Measurements from ENCODE around the gene CEBPZ.

DNA sequence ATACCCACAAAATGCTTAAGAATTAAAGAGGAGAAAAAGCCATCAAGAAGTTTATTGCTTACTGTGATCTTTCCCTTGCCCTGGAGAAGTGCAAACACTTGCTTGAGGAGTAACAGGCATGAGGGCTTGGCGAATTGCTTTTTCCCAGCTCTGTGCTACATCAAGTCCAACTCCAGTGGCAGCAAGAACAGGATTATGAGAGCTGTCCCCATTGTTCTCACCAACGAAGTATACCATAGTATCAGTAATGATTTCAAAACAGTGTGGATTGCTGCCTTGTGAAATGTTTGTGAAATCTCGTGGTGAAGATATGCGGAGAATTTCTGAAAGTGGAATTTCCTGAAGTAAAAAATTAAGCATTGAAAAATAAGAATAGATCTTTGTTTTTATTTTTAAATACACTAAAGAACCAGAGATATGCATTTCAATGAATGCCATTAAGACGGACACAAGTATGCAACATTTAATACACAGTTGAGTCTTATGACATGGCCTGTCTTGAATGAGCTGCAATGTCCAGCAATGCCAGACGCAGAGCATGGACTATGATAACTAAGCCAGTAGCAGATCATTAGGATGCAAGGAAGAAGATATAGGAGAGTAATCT lies 43.1 kb upstream of the CEBPZ start:
- no peak for TF ChIP-seq CTCF (IDR thresholded peaks at IDR 0.05; ENCODE audit: extremely low read depth in 1 of 2, insufficient read depth in 1 of 2, low read depth in 1 of 2, low read length in 2 of 2)
- TF ChIP-seq MYC (IDR thresholded peaks at IDR 0.05; ENCODE audit: low read depth, low read length) = no peak
- TF ChIP-seq POLR2A (IDR thresholded peaks at IDR 0.05; ENCODE audit: low read depth, low read length) = no peak
- no peak for TF ChIP-seq GATA2 (IDR thresholded peaks at IDR 0.05; ENCODE audit: insufficient read depth, insufficient read length, low read depth, low read length)
- no peak for TF ChIP-seq POLR2AphosphoS5 (IDR thresholded peaks at IDR 0.05; ENCODE audit: insufficient read depth, low read depth, low read length)
- TF ChIP-seq MAX (IDR thresholded peaks at IDR 0.05; ENCODE audit: insufficient read depth, insufficient read length) = no peak
- TF ChIP-seq EZH2 (IDR thresholded peaks at IDR 0.05; ENCODE audit: borderline replicate concordance, low read depth, low read length, severe bottlenecking) = no peak
- TF ChIP-seq JUN (IDR thresholded peaks at IDR 0.05; ENCODE audit: borderline replicate concordance, insufficient read depth, insufficient read length, low read depth) = no peak
- TF ChIP-seq FOS (IDR thresholded peaks at IDR 0.05; ENCODE audit: borderline replicate concordance, insufficient read depth, low read length) = no peak
